Right lobe of liver (tissue), 4 donors: ENCODE data around the gene SRPK1.

Experiments
- CTCF ChIP-seq, 4 donors: fragments of 200-600 bp in 3 of 4; fragments of 450-650 bp in 1 of 4; IDR thresholded peaks; one replicate each; pipeline versions ENCODE4 v1.5.1 to v1.8.0; 2016 to 2022; ENCODE audit warnings: antibody characterized with exemption in 4 of 4, mild to moderate bottlenecking in 2 of 4
- POLR2A ChIP-seq: fragments of 450-650 bp; IDR thresholded peaks from one replicate; pipeline ENCODE4 v1.6.1; 2017; ENCODE audit warnings: antibody characterized with exemption, mild to moderate bottlenecking
- donor health status: DM: no; HTN: no; CAD: no.
- donor health status: DM: no; HTN: no; CAD: no.
- donor health status: DM: no; HTN: yes; CAD: no.

DNA sequence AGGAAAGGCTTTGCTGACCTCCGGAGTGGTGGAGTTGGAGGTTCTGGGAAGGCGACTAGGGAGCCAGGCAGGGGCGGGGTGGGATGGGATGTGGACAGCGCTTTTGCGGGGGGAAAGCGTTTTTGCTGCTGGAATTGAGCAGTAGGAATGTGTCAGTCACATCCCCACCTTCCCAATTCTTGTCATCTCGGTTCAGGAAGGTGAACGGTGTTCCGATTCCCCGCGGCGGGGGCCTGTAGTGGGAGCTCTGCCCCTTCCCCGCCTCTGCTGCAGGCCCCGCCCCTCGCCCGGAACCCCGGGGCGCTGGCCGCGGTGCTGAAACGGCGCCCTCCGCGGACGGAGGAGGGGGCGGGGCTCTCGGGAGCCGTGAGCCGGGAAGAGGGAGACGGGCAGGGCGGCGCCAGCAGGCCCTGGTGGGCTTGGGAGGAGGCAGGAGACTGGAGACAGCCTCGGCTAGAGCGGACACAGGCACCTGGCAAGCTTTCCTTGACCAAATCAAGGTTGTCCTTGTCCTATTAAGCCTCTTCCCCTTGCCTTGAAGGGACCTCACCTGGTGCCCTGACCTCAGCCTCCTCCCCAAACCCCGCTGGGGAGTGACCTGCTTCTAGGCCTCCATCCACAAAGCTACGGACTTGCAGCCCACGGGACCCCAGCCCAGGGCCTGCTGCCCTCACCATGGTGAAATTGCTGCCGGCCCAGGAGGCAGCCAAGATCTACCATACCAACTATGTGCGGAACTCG lies 115.7 kb downstream of the SRPK1 start, which contains the start of gene LHFPL5:
- TF ChIP-seq CTCF (IDR thresholded peaks at IDR 0.05) (no peak), POLR2A (no peak)
